ENCODE measurements around the gene C10orf105. TPM values are rescaled to one million over a fixed set of nuclear protein-coding genes. Genes with fewer than 3 reads are reported as not detected.

C10orf105 gene
- total and polyA plus RNA-seq, 2 of the 8 experiments (the other 6 are each of a cell fraction or from before 2014, with no cell fraction given), result 0.71 to 0.73 TPM

GRCh38 chr10:71761105-71761511 is 41.5 kb upstream of the C10orf105 start:
- Histone ChIP-seq H3K14ac (ENCODE audit: insufficient read length) (no peak overlapping the region), H3K4me1 (replicated peaks in 1 of 4; ENCODE audit: control insufficient read depth in 3 of 4, insufficient read depth in 4 of 4, low read length in 3 of 4) (peaks cover 0 to 7% (median 4%) of the 10 kb centered on the region in 4 experiments; a peak in 4 of 7 replicates), H2AFZ (ENCODE audit: low read length) (no peak overlapping the region), H2BK20ac (ENCODE audit: low read length) (no peak overlapping the region), H3K9me3 (ENCODE audit: insufficient read depth in 2 of 2, low read depth in 1 of 2, low read length in 1 of 2) (no peaks in the 10 kb centered on the region), H4K20me1 (replicated peaks in 1 of 2; ENCODE audit: control insufficient read depth in 1 of 2, insufficient read depth in 2 of 2, low read length in 2 of 2) (no peaks in the 10 kb centered on the region), H2BK15ac (ENCODE audit: low read length) (no peak overlapping the region), H4K8ac (ENCODE audit: extremely low read depth, insufficient read depth, low read length) (peak overlapping the region; percentile 59; the same call in 1 of the 2 replicates), H3K27ac (ENCODE audit: low read depth, low read length) (no peak overlapping the region), H3K23ac (ENCODE audit: insufficient read length) (no peak overlapping the region), H3K4me2 (ENCODE audit: insufficient read depth in 1 of 2, low read depth in 2 of 2, low read length in 2 of 2) (no peak overlapping the region), H3K79me2 (ENCODE audit: control insufficient read depth in 1 of 2, insufficient read depth in 2 of 2, low read length in 2 of 2) (no peaks in the 10 kb centered on the region), H3K79me1 (ENCODE audit: low read depth, low read length) (no peaks in the 10 kb centered on the region), H3K18ac (ENCODE audit: extremely low read depth, low read length) (no peak overlapping the region), H2BK120ac (replicated peaks; ENCODE audit: low read depth, low read length) (no peak overlapping the region), H4K5ac (ENCODE audit: insufficient read length, low read depth, low read length) (no peak overlapping the region), H3K4ac (replicated peaks; ENCODE audit: insufficient read length, low read depth, low read length) (peak overlapping the region; percentile 15), H3K4me3 (ENCODE audit: extremely low read depth in 1 of 4, insufficient read depth in 2 of 4, low read depth in 3 of 4, low read length in 4 of 4) (no peak overlapping the region), H4K91ac (replicated peaks; ENCODE audit: insufficient read length, low read length) (no peak overlapping the region), H3K56ac (replicated peaks; ENCODE audit: insufficient read length, low read depth, low read length) (no peak overlapping the region), H3K27me3 (replicated peaks in 1 of 4; ENCODE audit: control insufficient read depth in 3 of 4, extremely low read depth in 1 of 4, insufficient read depth in 3 of 4, low read length in 3 of 4) (no peaks in the 10 kb centered on the region; a peak in 1 of 7 replicates), H2BK12ac (ENCODE audit: low read depth, low read length) (no peak overlapping the region), H2AK5ac (ENCODE audit: low read depth, low read length) (no peak overlapping the region), H2BK5ac (ENCODE audit: low read depth, low read length) (0 out of 2 replicates have a peak overlapping the region, but pooled peaks have one; percentile 24), H3K36me3 (ENCODE audit: control insufficient read depth in 2 of 4, insufficient read depth in 4 of 4, low read length in 3 of 4) (no peaks in the 10 kb centered on the region), H3K9ac (replicated peaks in 1 of 4; ENCODE audit: extremely low read depth in 1 of 4, low read depth in 3 of 4, low read length in 3 of 4) (no peak overlapping the region), H3K23me2 (ENCODE audit: low read depth, low read length) (no peaks in the 10 kb centered on the region)
- FAIRE-seq (no peak), DNase-seq (ENCODE audit: low read depth in 1 of 2, low spot score in 2 of 2) (no peak)
- CTCF ChIA-PET (ENCODE audit: partially characterized antibody), result interaction anchor here (0.6 to 1.8 kb wide), 11 partner anchors 9 to 445 kb away, joined by 3 to 15 read pairs (median 4); no protein-coding TSS in a partner anchor
- 89% methylated on average over 3 of the region's 3 CpGs; no CpG with 5 or more reads in 1 of the 2 experiments for WGBS, 2 experiments (ENCODE audit: extremely low coverage in 1 of 2, insufficient coverage in 1 of 2, insufficient read length in 1 of 2, insufficient replicate concordance in 2 of 2, low coverage in 1 of 2, low lambda C conversion rate in 2 of 2, missing lambda C conversion rate in 1 of 2)
- POLR2A ChIA-PET (ENCODE audit: partially characterized antibody), result no interaction called here
- TF ChIP-seq POU5F1 (IDR thresholded peaks at IDR 0.05; ENCODE audit: low read depth, low read length) (no peak), BACH1 (IDR thresholded peaks at IDR 0.05; ENCODE audit: low read length) (no peak), BCL11A (IDR thresholded peaks at IDR 0.05; ENCODE audit: low read depth in 2 of 2, low read length in 2 of 2) (no peak), TCF12 (IDR thresholded peaks at IDR 0.05; ENCODE audit: low read depth, low read length) (no peak), CHD1 (IDR thresholded peaks at IDR 0.05; ENCODE audit: low read depth, low read length) (no peak), PHF8 (conservative IDR thresholded peaks at IDR 0.05; ENCODE audit: low read depth, low read length) (no peak), CHD2 (IDR thresholded peaks at IDR 0.05; ENCODE audit: low read length) (no peak), CBX5 (IDR thresholded peaks at IDR 0.05; ENCODE audit: low read depth, low read length) (no peak), NRF1 (IDR thresholded peaks at IDR 0.05; ENCODE audit: low read depth, low read length) (no peak), KDM4A (IDR thresholded peaks at IDR 0.05; ENCODE audit: low read depth, low read length, severe bottlenecking) (no peak), CBX8 (IDR thresholded peaks at IDR 0.05; ENCODE audit: borderline replicate concordance, low read depth, low read length) (no peak), CEBPB (IDR thresholded peaks at IDR 0.05; ENCODE audit: low read depth, low read length) (no peak), RNF2 (IDR thresholded peaks at IDR 0.05; ENCODE audit: borderline replicate concordance, low read depth, low read length, missing control alignments, poor library complexity, severe bottlenecking) (no peak), POLR2A (IDR thresholded peaks at IDR 0.05; ENCODE audit: control extremely low read depth in 1 of 2, low read depth in 2 of 2, low read length in 2 of 2) (no peak), NANOG (IDR thresholded peaks at IDR 0.05; ENCODE audit: insufficient read depth, low read depth, low read length, poor library complexity, severe bottlenecking) (no peak), POLR2AphosphoS5 (IDR thresholded peaks at IDR 0.05; ENCODE audit: low read depth, low read length) (no peak)
